ENCODE measurements around the gene TLDC2.

- TF ChIP-seq CTCF (IDR thresholded peaks at IDR 0.05) (no peak), EP300 (IDR thresholded peaks at IDR 0.05) (no peak), POLR2A (IDR thresholded peaks at IDR 0.05) (no peak), POLR2AphosphoS5 (IDR thresholded peaks at IDR 0.05) (peak; percentile 74)
These were observed 27.8 kb upstream of the TLDC2 start for GRCh38 chr20:36848078-36848660.
